ENCODE results near the gene FAM50B.

DNA sequence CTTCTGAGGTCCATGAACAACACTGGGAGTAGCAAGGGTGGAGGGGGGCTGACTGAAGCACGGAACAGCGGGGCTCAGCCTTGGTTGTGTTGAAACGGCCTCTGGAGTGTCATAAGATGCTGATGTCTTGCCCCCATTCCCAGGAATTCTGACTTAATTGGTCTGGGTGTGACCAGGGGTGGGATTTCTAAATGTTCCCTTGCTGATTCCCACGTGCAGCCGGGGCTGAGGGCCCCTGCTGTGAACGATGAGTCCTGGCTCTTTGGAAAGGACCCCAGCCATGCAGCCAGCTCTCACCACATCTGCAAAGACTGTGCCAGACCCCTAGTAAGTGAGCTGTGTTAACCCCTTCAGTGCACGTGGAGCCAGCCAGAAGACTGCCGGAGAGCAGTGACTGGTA is 28.6 kb upstream of the FAM50B start:
- TF ChIP-seq, protein P1, sequence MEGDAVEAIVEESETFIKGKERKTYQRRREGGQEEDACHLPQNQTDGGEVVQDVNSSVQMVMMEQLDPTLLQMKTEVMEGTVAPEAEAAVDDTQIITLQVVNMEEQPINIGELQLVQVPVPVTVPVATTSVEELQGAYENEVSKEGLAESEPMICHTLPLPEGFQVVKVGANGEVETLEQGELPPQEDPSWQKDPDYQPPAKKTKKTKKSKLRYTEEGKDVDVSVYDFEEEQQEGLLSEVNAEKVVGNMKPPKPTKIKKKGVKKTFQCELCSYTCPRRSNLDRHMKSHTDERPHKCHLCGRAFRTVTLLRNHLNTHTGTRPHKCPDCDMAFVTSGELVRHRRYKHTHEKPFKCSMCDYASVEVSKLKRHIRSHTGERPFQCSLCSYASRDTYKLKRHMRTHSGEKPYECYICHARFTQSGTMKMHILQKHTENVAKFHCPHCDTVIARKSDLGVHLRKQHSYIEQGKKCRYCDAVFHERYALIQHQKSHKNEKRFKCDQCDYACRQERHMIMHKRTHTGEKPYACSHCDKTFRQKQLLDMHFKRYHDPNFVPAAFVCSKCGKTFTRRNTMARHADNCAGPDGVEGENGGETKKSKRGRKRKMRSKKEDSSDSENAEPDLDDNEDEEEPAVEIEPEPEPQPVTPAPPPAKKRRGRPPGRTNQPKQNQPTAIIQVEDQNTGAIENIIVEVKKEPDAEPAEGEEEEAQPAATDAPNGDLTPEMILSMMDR (conservative IDR thresholded peaks at IDR 0.05; ENCODE audit: low read depth in 2 of 2): no peak
- TF ChIP-seq CREB1 (CRISPR knock-in tag; IDR thresholded peaks at IDR 0.05; ENCODE audit: low read depth) (no peak), EZH2 (IDR thresholded peaks at IDR 0.05; ENCODE audit: low read depth, unreplicated experiment) (no peak), EZH2phosphoT487 (IDR thresholded peaks at IDR 0.05; ENCODE audit: unreplicated experiment) (no peak), POLR2AphosphoS5 (IDR thresholded peaks at IDR 0.05; ENCODE audit: low read depth) (no peak)
- TF ChIP-seq, protein P2, sequence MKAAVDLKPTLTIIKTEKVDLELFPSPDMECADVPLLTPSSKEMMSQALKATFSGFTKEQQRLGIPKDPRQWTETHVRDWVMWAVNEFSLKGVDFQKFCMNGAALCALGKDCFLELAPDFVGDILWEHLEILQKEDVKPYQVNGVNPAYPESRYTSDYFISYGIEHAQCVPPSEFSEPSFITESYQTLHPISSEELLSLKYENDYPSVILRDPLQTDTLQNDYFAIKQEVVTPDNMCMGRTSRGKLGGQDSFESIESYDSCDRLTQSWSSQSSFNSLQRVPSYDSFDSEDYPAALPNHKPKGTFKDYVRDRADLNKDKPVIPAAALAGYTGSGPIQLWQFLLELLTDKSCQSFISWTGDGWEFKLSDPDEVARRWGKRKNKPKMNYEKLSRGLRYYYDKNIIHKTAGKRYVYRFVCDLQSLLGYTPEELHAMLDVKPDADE (IDR thresholded peaks at IDR 0.05): no peak

Measured in GM23338 (cell line).